DMS 273 (cell line): ENCODE measurements around the gene AQP3.
A peak's percentile ranks its signal among the peaks of the same experiment; 100 is the strongest.
"Not testable (repeated sequence)": the region's sequence is repeated elsewhere in the genome, so short reads cannot be mapped to it uniquely, and the experiment has no call there.

Experiments used
- DNase-seq: peaks from one replicate; lab custom pipeline; 2025; ENCODE audit not compliant: unreplicated experiment; lab: John Stamatoyannopoulos, UW

Gene AQP3

DNA sequence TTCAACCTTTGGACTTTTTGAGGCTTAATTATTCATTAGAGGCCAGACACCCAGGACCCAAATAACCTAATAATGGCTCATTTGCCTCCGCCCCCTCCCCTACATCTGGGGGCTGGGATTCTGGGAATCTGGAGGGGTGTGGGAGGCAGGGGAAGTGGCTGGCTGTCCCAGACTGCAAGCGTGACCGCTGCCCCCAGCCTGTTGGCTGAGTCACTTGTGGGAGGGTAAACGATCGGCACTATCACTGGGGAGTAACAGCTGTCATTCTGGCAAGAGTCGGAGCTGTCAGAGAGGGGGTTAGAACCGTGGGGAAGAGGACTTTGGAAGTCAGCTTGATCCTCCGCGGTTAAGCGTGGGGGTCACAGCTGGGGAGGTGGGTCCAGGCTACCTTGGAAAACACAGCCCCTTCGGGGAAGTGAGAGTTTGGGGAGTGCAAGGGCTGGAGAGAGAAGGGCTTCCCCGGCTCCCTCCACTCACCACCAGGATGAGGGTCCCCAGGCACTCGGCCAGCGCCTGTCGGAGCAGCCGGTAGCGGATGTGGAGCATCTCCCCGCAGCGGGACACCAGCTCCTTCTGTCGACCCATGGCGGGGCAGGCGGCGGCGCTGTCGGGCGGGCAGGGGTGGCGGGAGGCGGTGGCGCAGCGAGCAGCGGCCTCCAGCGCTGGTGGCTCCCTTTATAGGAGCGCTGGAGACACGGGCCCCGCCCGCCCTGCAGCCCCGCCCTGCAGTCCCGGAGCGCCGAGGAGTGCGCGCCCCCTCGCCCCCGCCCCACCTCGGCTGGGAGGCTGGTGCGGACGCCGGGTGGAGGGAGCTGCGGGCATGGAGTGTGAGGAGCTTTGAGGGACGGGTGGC, at the start of gene AQP3:
TSS of gene AQP3 (minus strand) at position 648 of the 853 bp plus-strand sequence. CDS start at position 585, 63 bp downstream.
- peak; percentile 93 for DNase-seq

DNA sequence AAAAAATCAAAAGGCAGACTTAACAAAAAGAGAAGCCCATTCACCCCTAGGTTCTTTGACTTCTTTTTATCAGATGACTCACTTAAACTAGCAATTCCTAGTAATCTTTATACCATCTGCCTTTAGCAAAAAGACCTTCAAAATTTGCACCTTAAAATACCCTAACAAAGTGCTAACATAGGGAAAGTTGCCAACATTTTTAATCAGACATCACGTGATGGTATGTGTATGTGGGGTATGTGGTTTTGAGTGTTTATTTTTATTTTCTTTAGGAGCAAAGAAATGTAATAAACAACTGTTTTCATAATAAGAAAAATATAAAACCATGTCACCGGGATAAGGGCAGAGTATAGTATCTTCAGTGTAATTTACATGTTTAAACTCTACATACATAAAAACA, 46.4 kb upstream of the AQP3 start:
- DNase-seq = not testable (repeated sequence)

DNA sequence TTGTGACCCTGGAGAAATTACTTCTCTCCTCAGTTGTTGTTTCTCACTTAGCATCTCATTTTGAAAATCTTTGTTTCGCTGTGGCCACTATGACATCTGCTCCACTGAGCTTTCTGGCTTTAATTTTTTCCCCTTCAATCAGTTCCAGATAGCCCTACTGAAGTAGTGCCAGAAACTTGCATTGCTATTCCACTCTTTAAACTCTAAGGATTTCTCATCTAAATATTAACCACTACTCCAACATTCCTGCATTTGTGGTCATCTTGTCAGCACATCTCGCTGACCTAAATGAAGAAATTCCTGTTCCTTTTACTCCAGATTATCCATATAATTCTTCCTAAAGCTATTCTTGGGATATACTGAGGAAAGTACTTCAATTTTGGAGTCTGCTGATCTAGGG, 41.7 kb upstream of the AQP3 start:
- no peak for DNase-seq

DNA sequence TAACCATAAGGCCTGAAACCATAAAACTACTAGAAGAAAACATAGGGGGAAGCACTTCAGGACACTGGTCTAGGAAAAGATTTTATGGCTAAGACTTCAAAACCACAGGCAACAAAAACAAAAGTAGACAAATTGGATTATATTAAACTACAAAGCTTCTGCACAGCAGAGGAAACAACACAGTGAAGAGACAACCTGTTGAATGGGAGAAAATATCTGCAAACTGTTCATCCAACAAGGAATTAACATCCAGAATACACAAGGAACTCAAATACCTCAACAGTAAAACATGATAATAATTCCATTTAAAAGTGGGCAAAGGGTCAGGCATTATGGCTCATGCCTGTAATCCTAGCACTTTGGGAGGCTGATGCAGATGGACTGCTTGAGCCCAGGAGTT, 37.9 kb upstream of the AQP3 start:
- DNase-seq = not testable (repeated sequence)

DNA sequence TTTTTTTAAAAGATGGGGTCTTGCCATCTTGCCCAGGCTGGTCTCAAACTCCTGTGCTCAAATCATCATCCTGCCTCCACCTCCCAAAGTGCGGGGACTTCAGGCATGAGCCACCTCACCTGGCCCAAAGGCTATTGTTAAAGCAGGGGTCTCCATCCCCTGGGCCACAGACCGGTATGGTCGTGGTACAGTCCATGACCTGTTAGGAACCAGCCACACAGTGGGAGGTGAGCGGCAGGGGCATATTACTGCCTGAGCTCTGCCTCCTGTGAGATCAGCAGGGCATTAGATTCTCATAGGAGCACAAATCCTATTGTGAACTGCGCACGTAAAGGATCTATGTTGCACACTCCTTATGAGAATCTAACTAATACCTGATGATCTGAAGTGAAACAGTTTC, 33.6 kb upstream of the AQP3 start:
- no peak for DNase-seq

DNA sequence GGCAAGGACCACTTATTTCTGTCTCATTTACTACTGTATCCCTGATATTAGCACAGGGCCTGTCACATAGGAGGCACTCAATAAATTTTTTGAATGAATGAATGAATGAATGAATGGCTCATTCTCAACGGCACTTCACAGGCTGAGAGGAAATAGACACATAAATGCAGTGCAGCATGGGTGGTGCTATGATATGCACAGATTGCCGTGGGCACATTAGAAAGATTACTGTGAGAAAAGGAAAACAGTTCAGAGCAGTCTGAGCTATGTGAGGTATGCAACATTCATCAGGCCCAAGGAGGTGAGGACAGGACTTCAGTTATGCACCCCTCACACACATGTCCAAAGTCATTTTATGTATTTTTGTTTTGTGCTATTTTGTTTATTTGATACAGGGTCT, 32.7 kb upstream of the AQP3 start:
- DNase-seq = no peak

DNA sequence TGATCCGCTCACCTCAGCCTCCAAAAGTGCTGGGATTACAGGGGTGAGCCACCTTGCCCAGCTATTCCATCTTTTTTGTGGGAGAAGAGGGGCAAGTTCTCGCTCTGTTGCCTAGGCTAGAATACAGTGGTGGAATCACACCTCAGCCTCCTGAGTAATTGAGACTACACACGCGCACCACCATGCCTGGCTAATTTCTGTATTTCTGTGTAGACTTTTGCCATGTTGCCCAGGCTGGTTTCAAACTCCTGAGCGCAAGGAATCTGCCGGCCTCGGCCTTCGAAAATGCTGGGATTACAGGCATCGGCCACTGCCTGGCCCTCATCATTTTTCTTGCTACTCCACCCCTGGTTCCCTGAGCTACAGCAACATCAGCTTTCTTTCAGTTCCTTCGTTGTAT, 29.1 kb upstream of the AQP3 start:
- DNase-seq = no peak

DNA sequence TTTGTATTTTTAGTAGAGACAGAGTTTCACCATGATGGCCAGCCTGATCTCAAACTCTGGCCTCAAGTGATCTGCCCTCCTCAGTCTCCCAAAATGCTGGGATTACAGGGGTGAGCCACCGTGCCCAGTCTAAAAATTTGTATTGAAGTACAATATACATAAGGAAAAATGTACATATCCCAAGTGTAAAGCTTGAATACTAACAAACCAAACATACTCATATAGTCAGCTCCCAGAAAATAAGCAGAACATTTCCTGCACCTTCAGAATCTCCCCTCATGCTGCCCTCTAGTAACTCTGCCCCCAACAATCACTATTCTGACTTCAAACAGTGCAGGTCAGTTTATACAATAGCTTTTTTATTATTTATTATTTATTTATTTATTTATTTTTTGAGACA, 28.0 kb upstream of the AQP3 start:
- no peak for DNase-seq

DNA sequence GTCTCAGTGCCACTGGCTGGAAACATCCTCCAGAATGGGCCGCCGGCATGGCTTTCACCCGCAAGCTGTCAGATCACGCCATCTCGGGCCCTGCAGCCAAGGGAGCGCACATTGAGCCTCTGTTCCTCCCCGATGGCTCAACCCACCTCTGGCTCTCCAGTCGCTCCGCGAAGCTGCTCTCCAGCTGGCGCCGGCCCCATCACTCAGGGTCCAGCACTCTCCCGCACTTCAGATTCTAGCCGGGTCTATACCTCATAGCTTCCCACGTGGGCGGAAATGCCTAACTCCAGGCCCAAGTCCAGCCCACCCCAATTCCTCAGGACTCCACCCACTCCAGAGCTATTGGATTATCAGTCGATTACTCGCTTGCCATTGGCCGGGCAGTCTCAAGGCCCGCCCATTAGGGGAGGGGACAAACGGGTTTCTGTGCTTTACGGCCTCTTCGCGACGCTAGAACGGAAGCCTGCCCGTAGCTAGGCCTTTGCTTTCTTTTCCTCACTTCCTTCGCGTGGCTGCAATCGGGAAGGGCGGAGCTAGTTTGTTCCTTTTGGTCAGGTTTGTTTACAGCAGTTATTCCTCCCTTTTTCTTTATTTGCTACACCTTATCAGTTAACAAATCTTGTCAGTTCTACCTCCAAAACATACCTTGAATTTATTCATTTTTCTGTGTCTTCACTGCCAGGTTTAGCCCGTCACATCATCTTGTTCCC, 26.4 kb upstream of the AQP3 start, which contains the start of gene NOL6:
TSS of gene NOL6 (minus strand) at position 282 of the 710 bp plus-strand sequence. CDS start at position 200, 82 bp downstream.
- peak; percentile 99 for DNase-seq

DNA sequence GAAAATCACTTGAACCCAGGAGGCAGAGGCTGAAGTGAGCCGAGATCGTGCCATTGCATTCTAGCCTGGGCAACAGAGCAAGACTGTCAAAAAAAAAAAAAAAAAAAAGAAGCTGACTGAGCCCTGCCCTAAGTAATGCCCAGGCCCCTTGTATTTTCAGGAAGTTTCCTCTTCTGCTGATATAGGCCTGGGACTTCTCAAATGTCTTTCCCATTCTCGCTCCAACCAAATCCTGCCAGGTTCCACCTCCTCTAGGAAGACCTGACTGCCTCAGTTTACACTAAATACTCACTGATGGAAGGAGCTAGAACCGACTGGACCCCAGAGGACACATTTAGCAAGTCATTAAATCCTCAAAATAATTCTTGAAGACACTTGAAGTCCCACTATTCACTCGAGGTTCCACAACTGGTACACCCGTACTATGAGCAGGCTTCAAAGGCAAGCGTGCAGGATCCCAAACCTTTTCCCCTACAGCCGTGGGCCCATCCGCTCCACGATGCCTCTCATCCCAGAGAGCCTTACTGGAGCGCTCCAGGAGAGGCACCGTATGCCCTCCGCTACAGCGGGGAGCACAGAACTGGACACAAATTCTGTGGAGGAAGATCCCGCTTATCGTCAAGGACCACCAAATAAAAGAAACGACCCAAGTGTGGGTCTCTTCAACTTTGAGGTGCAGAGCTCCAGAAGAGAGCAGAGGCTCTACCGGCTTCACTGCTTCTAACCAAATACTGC, 25.7 kb upstream of the AQP3 start:
- DNase-seq = no peak

DNA sequence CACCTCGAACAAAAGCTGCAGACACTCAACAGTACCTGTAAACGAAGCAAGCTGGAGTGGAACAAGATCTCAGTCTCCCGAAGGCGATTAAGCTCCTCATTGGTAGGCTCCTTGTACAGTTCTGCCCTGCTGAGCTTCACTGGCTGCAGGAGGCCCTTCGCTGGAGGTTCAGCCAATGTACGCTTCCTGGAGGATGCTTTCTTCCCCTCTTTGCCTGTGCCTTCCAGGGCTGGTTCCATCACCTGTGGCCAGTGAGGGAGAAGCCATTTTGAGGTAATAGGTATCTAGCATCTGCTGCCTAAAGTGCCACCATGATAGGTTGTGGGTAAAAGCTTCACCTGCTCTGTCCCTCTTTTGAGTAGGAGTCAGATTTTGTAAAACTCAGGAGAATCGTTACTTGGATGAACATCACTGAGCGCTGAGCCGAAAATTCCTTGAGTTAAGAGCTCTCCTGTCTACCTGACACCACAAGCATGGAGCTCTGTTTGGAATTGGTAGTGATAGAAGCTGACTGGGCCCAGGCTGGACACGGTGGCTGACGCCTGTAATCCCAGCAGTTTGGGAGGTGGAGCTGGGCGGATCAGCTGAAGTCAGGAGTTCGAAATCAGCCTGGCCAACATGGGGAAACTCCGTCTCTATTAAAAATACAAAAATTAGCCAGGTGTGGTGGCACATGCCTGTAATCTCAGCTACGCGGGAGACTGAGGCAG, 24.9 kb upstream of the AQP3 start:
- DNase-seq = no peak

DNA sequence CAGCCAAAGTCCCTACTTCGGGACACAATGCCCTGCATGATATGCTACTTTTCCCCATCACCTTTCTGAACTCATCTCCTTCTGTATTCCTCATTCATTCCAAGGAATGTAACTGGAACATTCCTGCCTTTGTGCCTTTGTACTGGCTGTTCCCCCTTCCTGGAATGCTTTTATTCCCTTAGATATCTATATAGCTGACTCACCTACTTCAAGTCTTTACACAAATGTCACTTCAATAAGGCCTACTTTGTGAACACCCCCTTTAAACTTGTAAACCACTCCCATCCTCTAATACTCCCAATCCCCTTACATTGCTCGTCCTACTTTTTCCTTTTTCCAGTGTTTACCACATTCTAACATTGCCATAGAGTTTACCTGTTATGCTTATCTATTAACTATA, 24.0 kb upstream of the AQP3 start:
- no peak for DNase-seq

DNA sequence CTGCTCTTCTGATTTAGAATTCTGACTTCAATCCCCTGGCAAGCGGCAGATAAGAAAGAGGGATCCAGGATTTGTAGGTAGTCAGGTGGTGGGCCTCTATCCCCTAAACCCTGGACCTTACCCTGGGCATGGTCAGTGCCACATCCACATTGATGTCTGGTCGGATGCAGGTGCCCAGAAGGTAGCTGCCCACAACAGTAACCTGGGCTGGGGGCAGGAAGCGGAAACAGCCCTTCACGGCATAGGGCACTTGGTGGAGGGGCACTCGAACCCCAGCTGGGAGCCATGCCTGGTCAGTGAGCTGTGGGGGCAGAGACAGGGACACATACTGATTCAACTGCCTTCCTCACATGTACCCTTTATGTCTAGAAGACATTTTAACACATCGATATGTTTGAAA, 22.5 kb upstream of the AQP3 start:
- DNase-seq = no peak

DNA sequence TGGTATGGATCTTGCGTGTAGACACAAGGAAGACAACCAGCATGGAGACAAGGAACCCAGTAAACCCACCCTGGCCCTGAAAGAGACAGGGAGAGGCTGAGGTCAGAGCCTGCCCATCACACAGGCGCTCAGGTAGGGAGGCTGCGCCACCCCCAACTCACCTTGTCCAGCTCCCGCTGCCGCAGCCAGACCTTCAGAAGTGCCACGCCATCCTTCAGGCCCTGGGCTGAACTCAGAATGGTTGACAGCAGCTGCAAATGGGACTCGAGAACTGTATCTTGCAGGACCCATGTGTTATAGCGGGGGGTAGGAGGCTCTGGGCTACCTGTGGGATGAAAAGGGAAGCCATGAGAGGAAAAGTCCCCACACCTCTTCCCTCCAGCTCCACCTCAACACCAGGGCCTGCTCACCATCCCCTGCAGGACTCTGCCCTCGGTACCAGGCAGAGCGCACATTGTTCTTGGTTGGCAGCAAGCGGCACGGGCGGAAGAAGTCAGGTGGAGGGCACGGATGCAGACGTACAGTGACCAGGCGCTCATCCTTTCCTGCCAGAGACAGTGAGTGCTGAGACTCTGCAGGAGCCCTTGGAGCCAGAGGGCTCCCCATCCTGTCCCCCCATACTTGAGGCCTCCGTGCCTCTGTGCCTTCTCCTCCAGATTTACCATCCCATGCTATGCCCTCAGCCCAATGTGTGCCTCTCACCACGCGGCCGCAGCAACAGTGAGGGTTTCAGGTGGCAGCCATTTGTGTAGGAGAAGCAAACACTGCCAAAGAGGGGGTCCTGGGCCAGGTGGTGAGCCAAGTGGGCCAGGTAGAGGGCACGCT, 21.6 kb upstream of the AQP3 start:
- no peak for DNase-seq

DNA sequence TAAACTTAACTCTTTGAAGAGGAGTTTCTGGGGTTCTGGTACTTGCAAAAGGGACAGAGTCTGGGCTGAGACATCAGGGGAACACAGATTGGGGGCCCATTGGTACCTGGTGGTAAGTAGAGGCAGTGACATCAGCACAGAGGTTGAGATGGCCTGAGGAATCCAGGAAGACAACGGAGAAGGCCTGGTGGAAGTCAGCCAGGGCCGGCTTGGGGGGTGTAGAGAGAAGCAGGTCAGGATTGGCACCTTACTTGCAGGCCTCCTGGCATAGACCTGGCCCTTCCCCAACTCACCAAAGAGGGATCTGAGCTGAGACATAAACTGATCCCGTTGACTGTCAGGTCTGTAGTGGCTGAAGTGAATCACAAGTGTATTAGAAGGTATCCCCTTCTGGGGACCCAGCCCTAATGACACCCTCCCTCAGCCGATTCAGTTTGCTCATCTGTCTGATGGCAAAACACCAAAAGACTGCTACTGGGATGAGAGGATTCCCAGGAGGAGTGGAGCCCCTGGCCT, 20.9 kb upstream of the AQP3 start:
- DNase-seq = no peak

DNA sequence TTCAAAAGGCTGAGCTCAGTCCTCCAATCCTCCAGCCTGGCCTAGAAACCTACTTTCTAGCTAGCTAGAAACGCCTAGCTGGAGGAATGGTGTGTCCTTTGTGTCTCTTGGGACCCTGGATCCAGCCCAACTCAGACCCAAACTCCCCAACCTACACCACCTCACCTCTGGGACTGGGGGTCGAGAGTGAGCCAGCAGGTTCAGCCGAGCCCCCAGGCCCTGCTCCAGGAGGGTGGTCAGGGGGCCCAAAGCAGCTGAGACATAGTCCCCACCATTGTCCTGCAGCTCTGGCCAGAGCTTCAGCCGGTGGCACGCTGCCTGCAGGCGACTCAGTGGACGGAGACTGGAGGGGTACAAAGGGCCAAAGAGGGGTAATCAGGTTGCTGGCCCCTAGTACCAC, 20.1 kb upstream of the AQP3 start:
- no peak for DNase-seq

DNA sequence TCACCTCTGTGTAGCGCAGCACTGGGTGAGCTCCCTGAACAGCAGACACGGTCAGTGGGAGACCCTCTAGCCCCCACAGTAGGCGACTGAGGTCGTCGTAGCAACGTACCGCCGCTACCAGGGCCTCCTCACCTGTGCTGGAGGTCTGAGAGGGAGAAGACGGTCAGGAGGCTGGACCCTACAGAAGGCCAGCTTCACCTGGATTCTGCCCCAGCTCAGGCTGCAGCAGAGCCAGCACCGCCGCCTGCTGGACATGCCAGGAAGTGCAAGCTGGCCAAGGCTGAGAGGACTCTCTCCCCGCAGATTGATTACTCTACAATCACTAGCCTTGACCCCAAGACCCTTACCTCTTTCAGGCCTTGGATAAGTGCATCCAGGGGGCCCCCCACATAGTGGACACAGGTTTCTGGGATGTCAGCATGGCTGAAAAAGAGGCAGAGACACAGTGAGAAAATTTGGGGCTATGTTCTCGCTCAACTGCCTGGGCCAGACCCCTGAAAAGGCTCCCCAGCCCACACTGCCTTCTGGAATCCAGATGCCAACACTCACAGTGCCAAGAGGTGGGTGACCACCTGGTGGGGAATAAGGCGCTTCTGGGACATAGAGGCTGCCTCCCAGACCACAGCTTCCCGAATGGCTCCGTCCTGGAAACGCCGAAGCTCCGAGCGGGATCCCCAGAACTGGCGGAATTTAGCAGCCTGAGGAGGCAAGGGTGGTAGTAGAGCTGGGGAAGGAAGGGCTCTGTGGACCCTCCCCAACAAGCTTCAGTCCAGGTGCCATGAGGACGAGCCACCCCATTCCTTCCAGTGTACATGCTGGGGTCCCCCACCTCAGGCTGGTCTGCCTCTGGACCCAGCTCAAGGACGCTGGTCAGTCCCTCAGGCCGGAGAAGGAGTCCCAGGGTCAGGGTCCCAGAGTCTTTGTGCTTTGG, 19.4 kb upstream of the AQP3 start:
- peak; percentile 67 for DNase-seq

DNA sequence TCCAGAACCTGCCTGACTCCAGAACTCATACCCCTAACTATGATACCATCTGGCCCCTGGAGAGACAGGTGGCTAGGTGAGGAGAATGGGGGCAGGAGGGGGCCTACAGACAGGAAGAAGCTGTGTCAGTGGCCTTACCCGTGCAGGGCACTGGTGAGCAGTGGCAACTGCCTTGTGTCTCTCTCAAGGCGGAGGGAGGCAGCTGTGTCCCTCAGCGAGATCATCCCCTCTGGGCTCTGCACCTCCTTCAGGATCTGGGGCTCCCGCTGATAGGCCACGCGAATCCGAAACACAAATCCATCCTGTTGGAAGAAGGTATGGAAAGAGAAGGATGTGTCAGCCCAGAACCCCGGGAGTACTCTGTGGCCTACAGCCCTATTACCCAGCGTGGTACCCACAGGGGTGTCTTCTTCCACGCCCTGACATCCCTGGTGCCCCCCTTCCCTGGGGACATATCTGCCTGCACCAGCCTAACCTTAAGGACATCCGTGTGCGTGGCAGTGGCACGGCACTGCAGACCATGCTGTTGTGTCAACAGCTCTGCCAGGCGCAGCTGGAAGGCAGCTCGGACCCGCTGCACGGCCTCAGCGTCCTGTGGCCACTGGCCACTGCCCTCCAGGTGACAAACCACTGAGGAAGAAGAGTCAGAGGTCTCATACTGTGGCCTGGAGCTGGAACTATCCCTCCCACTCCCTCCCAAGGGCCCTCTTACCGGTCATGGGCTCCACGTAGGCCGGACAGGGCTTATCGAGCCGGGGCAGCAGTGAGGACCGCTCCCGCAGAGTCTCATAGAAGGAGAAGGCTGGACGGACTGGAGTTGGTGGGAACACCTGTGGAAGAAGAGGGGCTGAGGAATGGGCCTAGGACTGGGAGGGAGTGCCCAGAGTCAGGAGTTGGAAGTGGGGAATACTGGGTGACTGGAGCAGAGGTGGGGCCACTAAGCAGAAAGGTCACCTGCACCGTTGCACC, 18.5 kb upstream of the AQP3 start:
- no peak for DNase-seq
